Loucy (cell line): Measurements from ENCODE around the gene OR10AD1.

Source experiments
- H2AFZ ChIP-seq: fragments of 200-600 bp; sonication (generic); 2 replicates; pipeline ENCODE4 v1.6.0; 2016; ENCODE audit warnings: antibody characterized with exemption, mild to moderate bottlenecking, low read length, moderate library complexity
- H3F3A ChIP-seq: fragments of 200-600 bp; 2 replicates; pipeline ENCODE4 v1.6.0; 2016; ENCODE audit warnings: antibody characterized with exemption, low read depth, mild to moderate bottlenecking
- H3K27me3 ChIP-seq: fragments of 200-600 bp; sonication (generic); 2 replicates; pipeline ENCODE4 v1.6.1; 2014; ENCODE audit warnings: low read length, mild to moderate bottlenecking; ENCODE audit not compliant: insufficient read depth, poor library complexity, severe bottlenecking
- H3K36me3 ChIP-seq: fragments of 200-600 bp; sonication (generic); 2 replicates; pipeline ENCODE4 v1.6.1; 2016; ENCODE audit warnings: low read length; ENCODE audit not compliant: insufficient read depth
- H3K4me1 ChIP-seq: fragments of 200-600 bp; sonication (generic); 2 replicates; pipeline ENCODE4 v1.5.1; 2014; ENCODE audit warnings: low read length, mild to moderate bottlenecking; ENCODE audit not compliant: insufficient read depth, poor library complexity, severe bottlenecking
- H3K4me2 ChIP-seq: fragments of 200-600 bp; sonication (generic); 2 replicates; pipeline ENCODE4 v1.6.0; 2014; ENCODE audit warnings: antibody characterized with exemption, low read length, low read depth, mild to moderate bottlenecking; ENCODE audit not compliant: poor library complexity, severe bottlenecking
- H3K4me3 ChIP-seq: fragments of 200-600 bp; sonication (generic); 2 replicates; pipeline ENCODE4 v1.5.1; 2014; ENCODE audit warnings: low read length, mild to moderate bottlenecking, mixed read lengths; ENCODE audit not compliant: poor library complexity, severe bottlenecking
- H3K79me2 ChIP-seq: fragments of 200-600 bp; sonication (generic); 2 replicates; pipeline ENCODE4 v1.6.1; 2014; ENCODE audit warnings: low read length; ENCODE audit not compliant: insufficient read depth
- H3K9ac ChIP-seq: fragments of 200-600 bp; sonication (generic); 2 replicates; pipeline ENCODE4 v1.6.0; 2014; ENCODE audit warnings: mild to moderate bottlenecking, low read depth, low read length, moderate library complexity; ENCODE audit not compliant: poor library complexity, severe bottlenecking
- H3K9me2 ChIP-seq: fragments of 200-600 bp; sonication (generic); replicated peaks from 2 replicates; pipeline ENCODE4 v1.6.1; 2016; ENCODE audit warnings: low read depth, low read length, mixed read lengths
- H3K9me3 ChIP-seq: fragments of 200-600 bp; sonication (generic); 2 replicates; pipeline ENCODE4 v1.6.1; 2014; ENCODE audit warnings: mild to moderate bottlenecking, antibody characterized with exemption, low read length, low read depth; ENCODE audit not compliant: insufficient read depth
- H4K20me1 ChIP-seq: fragments of 200-600 bp; sonication (generic); 2 replicates; pipeline ENCODE4 v1.6.0; 2014; ENCODE audit warnings: antibody characterized with exemption, low read length, mild to moderate bottlenecking; ENCODE audit not compliant: insufficient read depth, poor library complexity, severe bottlenecking
- CTCF ChIP-seq: fragments of 200-600 bp; sonication (generic); conservative IDR thresholded peaks from 2 replicates; pipeline ENCODE4 v1.5.1; 2014; ENCODE audit warnings: mild to moderate bottlenecking, antibody characterized with exemption, low read length
- EZH2phosphoT487 ChIP-seq: fragments of 200-600 bp; IDR thresholded peaks from 2 replicates; pipeline ENCODE4 v1.6.1; 2018; ENCODE audit warnings: antibody characterized with exemption, mild to moderate bottlenecking, moderate library complexity, borderline replicate concordance

Gene OR10AD1

GRCh38 chr12:48184549-48184922 is 18.6 kb downstream of the OR10AD1 start:
- Histone ChIP-seq H3K9ac (no peak overlapping the region), H3K4me3 (no peak overlapping the region), H3K9me2 (no peaks in the 10 kb centered on the region), H3F3A (no peaks in the 10 kb centered on the region; the same call in 1 of the 2 replicates), H3K79me2 (no peaks in the 10 kb centered on the region), H3K4me2 (no peak overlapping the region), H3K36me3 (no peaks in the 10 kb centered on the region), H3K27me3 (no peaks in the 10 kb centered on the region), H3K4me1 (peaks cover 26% of the 10 kb centered on the region), H3K9me3 (no peaks in the 10 kb centered on the region), H2AFZ (no peak overlapping the region), H4K20me1 (no peaks in the 10 kb centered on the region)
- TF ChIP-seq EZH2phosphoT487 (no peak), CTCF (no peak)

- peak overlapping the region; percentile 80 for H3K4me3 ChIP-seq
Observed at GRCh38 chr12:48183876-48184548, 19.1 kb downstream of the OR10AD1 start.

GRCh38 chr12:48183091-48183875 is 19.8 kb downstream of the OR10AD1 start, which contains the start of gene CCDC184:
TSS of gene CCDC184 (plus strand) at chr12:48183644. CDS start at chr12:48184123, 479 bp downstream.
- Histone ChIP-seq H3K4me1 (peaks cover 26% of the 10 kb centered on the region), H3K4me2 (peak within 1 kb of the TSS; percentile 81), H3F3A (no peaks in the 10 kb centered on the region; the same call in 1 of the 2 replicates), H3K79me2 (no peaks in the 10 kb centered on the region), H3K36me3 (no peaks in the 10 kb centered on the region), H3K27me3 (no peaks in the 10 kb centered on the region), H3K4me3 (peak within 1 kb of the TSS; percentile 80), H3K9me2 (no peaks in the 10 kb centered on the region), H4K20me1 (no peaks in the 10 kb centered on the region), H3K9me3 (no peaks in the 10 kb centered on the region), H3K9ac (peak within 1 kb of the TSS; percentile 47), H2AFZ (peak within 1 kb of the TSS; percentile 95)
- TF ChIP-seq EZH2phosphoT487 (no peak), CTCF (peak; percentile 52)

More at GRCh38 chr12:48183876-48184548, 19.1 kb downstream of the OR10AD1 start:
- Histone ChIP-seq H2AFZ (peak overlapping the region; percentile 95), H3K4me1 (peaks cover 26% of the 10 kb centered on the region), H3F3A (no peaks in the 10 kb centered on the region; the same call in 1 of the 2 replicates), H3K79me2 (no peaks in the 10 kb centered on the region), H3K36me3 (no peaks in the 10 kb centered on the region), H3K27me3 (no peaks in the 10 kb centered on the region), H3K9me3 (no peaks in the 10 kb centered on the region), H3K9me2 (no peaks in the 10 kb centered on the region), H3K9ac (no peak overlapping the region), H4K20me1 (no peaks in the 10 kb centered on the region), H3K4me2 (peak overlapping the region; percentile 81)
- TF ChIP-seq EZH2phosphoT487 (no peak), CTCF (no peak)
